Measurements from ENCODE around the gene RETREG3. TPM values are rescaled to one million over a fixed set of nuclear protein-coding genes. Genes with fewer than 3 reads are reported as not detected.

The RETREG3 gene
- total and polyA plus RNA-seq, 2 experiments from 2014 or later: 36.3 to 66.7 TPM

- H3K27me3 ChIP-seq (replicated peaks; ENCODE audit: insufficient read depth): no peaks in the 10 kb centered on the region
- no peak for TF ChIP-seq EZH2phosphoT487 (IDR thresholded peaks at IDR 0.05; ENCODE audit: insufficient read depth, low read depth)
- no peak for TF ChIP-seq EZH2 (IDR thresholded peaks at IDR 0.05; ENCODE audit: insufficient read depth, poor library complexity, severe bottlenecking)
- WGBS, 2 experiments (ENCODE audit: low coverage in 1 of 2, low lambda C conversion rate in 2 of 2, missing lambda C conversion rate in 2 of 2): 11 to 18% methylated on average over 1 of the region's 1 CpG
- peak overlapping the region; percentile 91 for H3K4me2 ChIP-seq (ENCODE audit: unreplicated experiment)
- peaks cover 12% of the 10 kb centered on the region; the same call in 1 of the 2 replicates for H3F3A ChIP-seq (ENCODE audit: insufficient read depth)
- H3K4me3 ChIP-seq: peak overlapping the region; percentile 92
- peak overlapping the region; percentile 93 for H3K9ac ChIP-seq
- peaks cover 6% of the 10 kb centered on the region; the same call in 1 of the 2 replicates for H3K36me3 ChIP-seq (ENCODE audit: low read depth)
- no peak overlapping the region for H2AFZ ChIP-seq
- no peak overlapping the region for H3K27ac ChIP-seq
- no peaks in the 10 kb centered on the region for H3K9me3 ChIP-seq (ENCODE audit: low read depth)
- peaks cover 50% of the 10 kb centered on the region for H3K79me2 ChIP-seq (ENCODE audit: insufficient read depth)
- no peaks in the 10 kb centered on the region for H3K9me2 ChIP-seq (ENCODE audit: insufficient read depth)
- H4K20me1 ChIP-seq (ENCODE audit: insufficient read depth): no peaks in the 10 kb centered on the region
- in situ Hi-C loops (cut with MboI): no loop called here
- peak; percentile 40 for DNase-seq
- peaks cover 20% of the 10 kb centered on the region for H3K4me1 ChIP-seq (ENCODE audit: insufficient read depth)
Measured at GRCh38 chr17:42563543-42563942, 45.6 kb downstream of the RETREG3 start.

DNA sequence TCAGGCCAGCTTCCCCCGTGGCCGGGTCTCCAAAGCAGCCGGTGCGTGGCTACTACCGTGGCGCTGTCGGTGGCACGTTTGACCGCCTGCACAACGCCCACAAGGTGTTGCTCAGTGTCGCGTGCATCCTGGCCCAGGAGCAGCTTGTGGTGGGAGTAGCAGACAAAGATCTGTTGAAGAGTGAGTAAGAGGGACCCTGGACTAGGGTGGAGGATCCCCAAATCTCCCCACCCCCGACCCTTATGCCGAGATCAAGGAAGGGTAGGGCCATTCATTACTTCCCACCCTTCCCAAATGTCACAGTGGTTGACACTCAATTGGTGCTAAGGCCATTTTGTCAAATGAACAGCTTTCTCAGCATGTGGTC, 46.0 kb downstream of the RETREG3 start:
- Histone ChIP-seq H3F3A (ENCODE audit: insufficient read depth) (peaks cover 12% of the 10 kb centered on the region; the same call in 1 of the 2 replicates), H3K4me1 (ENCODE audit: insufficient read depth) (peaks cover 20% of the 10 kb centered on the region), H4K20me1 (ENCODE audit: insufficient read depth) (no peaks in the 10 kb centered on the region), H3K9ac (peak overlapping the region; percentile 93), H3K4me3 (peak overlapping the region; percentile 92), H3K4me2 (ENCODE audit: unreplicated experiment) (peak overlapping the region; percentile 91), H3K9me3 (ENCODE audit: low read depth) (no peaks in the 10 kb centered on the region), H2AFZ (0 out of 2 replicates have a peak overlapping the region, but pooled peaks have one; percentile 92), H3K9me2 (ENCODE audit: insufficient read depth) (no peaks in the 10 kb centered on the region), H3K79me2 (ENCODE audit: insufficient read depth) (peaks cover 46% of the 10 kb centered on the region), H3K27ac (peak overlapping the region; percentile 86), H3K36me3 (ENCODE audit: low read depth) (peaks cover 6% of the 10 kb centered on the region; the same call in 1 of the 2 replicates), H3K27me3 (replicated peaks; ENCODE audit: insufficient read depth) (no peaks in the 10 kb centered on the region)
- DNase-seq: no peak
- in situ Hi-C loops (cut with MboI): no loop called here
- no peak for TF ChIP-seq EZH2phosphoT487 (IDR thresholded peaks at IDR 0.05; ENCODE audit: insufficient read depth, low read depth)
- no peak for TF ChIP-seq EZH2 (IDR thresholded peaks at IDR 0.05; ENCODE audit: insufficient read depth, poor library complexity, severe bottlenecking)
- 66 to 68% methylated on average over 14 of the region's 14 CpGs for WGBS, 2 experiments (ENCODE audit: low coverage in 1 of 2, low lambda C conversion rate in 2 of 2, missing lambda C conversion rate in 2 of 2)

GRCh38 chr17:42562388-42563142, 46.6 kb downstream of the RETREG3 start:
- TF ChIP-seq EZH2phosphoT487 (IDR thresholded peaks at IDR 0.05; ENCODE audit: insufficient read depth, low read depth): no peak
- no peak for TF ChIP-seq EZH2 (IDR thresholded peaks at IDR 0.05; ENCODE audit: insufficient read depth, poor library complexity, severe bottlenecking)
- peak overlapping the region; percentile 92 for H3K4me3 ChIP-seq
- peaks cover 41% of the 10 kb centered on the region for H3K79me2 ChIP-seq (ENCODE audit: insufficient read depth)
- peak; percentile 65 for DNase-seq
- peaks cover 6% of the 10 kb centered on the region; the same call in 1 of the 2 replicates for H3K36me3 ChIP-seq (ENCODE audit: low read depth)
- in situ Hi-C loops (cut with MboI): no loop called here
- no peaks in the 10 kb centered on the region for H3K9me3 ChIP-seq (ENCODE audit: low read depth)
- peak overlapping the region; percentile 86 for H3K27ac ChIP-seq
- no peaks in the 10 kb centered on the region for H3K9me2 ChIP-seq (ENCODE audit: insufficient read depth)
- peak overlapping the region; percentile 91 for H3K4me2 ChIP-seq (ENCODE audit: unreplicated experiment)
- H3K27me3 ChIP-seq (replicated peaks; ENCODE audit: insufficient read depth): no peaks in the 10 kb centered on the region
- peak overlapping the region; percentile 92 for H2AFZ ChIP-seq
- peaks cover 20% of the 10 kb centered on the region for H3K4me1 ChIP-seq (ENCODE audit: insufficient read depth)
- H3F3A ChIP-seq (ENCODE audit: insufficient read depth): peaks cover 12% of the 10 kb centered on the region; the same call in 1 of the 2 replicates
- peak overlapping the region; percentile 93 for H3K9ac ChIP-seq
- H4K20me1 ChIP-seq (ENCODE audit: insufficient read depth): no peaks in the 10 kb centered on the region
- WGBS, 2 experiments (ENCODE audit: low coverage in 1 of 2, low lambda C conversion rate in 2 of 2, missing lambda C conversion rate in 2 of 2): 12% methylated on average over 37 to 42 of the region's 48 CpGs

- no peak for TF ChIP-seq EZH2 (IDR thresholded peaks at IDR 0.05; ENCODE audit: insufficient read depth, poor library complexity, severe bottlenecking)
- TF ChIP-seq EZH2phosphoT487 (IDR thresholded peaks at IDR 0.05; ENCODE audit: insufficient read depth, low read depth): no peak
- H3F3A ChIP-seq (ENCODE audit: insufficient read depth): peaks cover 12% of the 10 kb centered on the region; the same call in 1 of the 2 replicates
- H3K4me1 ChIP-seq (ENCODE audit: insufficient read depth): peaks cover 20% of the 10 kb centered on the region
- peak; percentile 98 for DNase-seq
- no peaks in the 10 kb centered on the region for H4K20me1 ChIP-seq (ENCODE audit: insufficient read depth)
- WGBS, 2 experiments (ENCODE audit: low coverage in 1 of 2, low lambda C conversion rate in 2 of 2, missing lambda C conversion rate in 2 of 2): 0 to 1% methylated on average over 26 of the region's 26 CpGs
- H3K9me3 ChIP-seq (ENCODE audit: low read depth): no peaks in the 10 kb centered on the region
- H3K4me2 ChIP-seq (ENCODE audit: unreplicated experiment): peak within 1 kb of the TSS; percentile 91
- no peaks in the 10 kb centered on the region for H3K9me2 ChIP-seq (ENCODE audit: insufficient read depth)
- H3K36me3 ChIP-seq (ENCODE audit: low read depth): peaks cover 6% of the 10 kb centered on the region; the same call in 1 of the 2 replicates
- peak within 1 kb of the TSS; percentile 86 for H3K27ac ChIP-seq
- H3K9ac ChIP-seq: peak within 1 kb of the TSS; percentile 93
- peaks cover 35% of the 10 kb centered on the region for H3K79me2 ChIP-seq (ENCODE audit: insufficient read depth)
- H2AFZ ChIP-seq: peak within 1 kb of the TSS; percentile 92
- in situ Hi-C loops (cut with MboI): no loop called here
- H3K4me3 ChIP-seq: peak within 1 kb of the TSS; percentile 92
- H3K27me3 ChIP-seq (replicated peaks; ENCODE audit: insufficient read depth): no peaks in the 10 kb centered on the region
Measured at GRCh38 chr17:42561897-42562387, 47.2 kb downstream of the RETREG3 start, which contains the start of gene COASY. Gene COASY (plus strand): TSS chr17:42562148. CDS start chr17:42562623, 475 bp downstream.
